ENCODE data around the gene TPH2. TPM values are rescaled to one million over a fixed set of nuclear protein-coding genes. Genes with fewer than 3 reads are reported as not detected.

TPH2 gene
- total and polyA plus RNA-seq, 4 donors = not detected

DNA sequence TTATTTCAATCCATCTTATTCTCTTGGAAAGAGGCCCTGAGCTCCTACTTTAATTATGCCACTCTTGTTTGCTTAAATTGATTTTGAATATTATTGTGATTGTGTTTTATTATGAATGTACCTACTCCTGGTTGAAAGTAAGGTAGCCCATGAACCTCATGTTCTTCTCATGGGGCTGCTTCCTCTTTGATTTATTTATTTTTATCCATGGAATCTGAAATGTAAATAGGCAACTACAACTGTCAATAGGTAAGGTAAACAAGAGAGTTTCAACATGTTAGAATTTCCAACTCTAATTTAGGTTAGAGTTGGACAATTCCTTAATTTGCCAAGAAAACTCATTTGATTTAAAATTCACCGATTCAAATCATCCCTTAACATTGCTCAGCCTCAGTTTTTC is 16.2 kb downstream of the TPH2 start:
- DNase-seq (ENCODE audit: low spot score) = no peak
- TF ChIP-seq RXRA (IDR thresholded peaks at IDR 0.05) = peak; percentile 16 to 66
- TF ChIP-seq, protein P1, sequence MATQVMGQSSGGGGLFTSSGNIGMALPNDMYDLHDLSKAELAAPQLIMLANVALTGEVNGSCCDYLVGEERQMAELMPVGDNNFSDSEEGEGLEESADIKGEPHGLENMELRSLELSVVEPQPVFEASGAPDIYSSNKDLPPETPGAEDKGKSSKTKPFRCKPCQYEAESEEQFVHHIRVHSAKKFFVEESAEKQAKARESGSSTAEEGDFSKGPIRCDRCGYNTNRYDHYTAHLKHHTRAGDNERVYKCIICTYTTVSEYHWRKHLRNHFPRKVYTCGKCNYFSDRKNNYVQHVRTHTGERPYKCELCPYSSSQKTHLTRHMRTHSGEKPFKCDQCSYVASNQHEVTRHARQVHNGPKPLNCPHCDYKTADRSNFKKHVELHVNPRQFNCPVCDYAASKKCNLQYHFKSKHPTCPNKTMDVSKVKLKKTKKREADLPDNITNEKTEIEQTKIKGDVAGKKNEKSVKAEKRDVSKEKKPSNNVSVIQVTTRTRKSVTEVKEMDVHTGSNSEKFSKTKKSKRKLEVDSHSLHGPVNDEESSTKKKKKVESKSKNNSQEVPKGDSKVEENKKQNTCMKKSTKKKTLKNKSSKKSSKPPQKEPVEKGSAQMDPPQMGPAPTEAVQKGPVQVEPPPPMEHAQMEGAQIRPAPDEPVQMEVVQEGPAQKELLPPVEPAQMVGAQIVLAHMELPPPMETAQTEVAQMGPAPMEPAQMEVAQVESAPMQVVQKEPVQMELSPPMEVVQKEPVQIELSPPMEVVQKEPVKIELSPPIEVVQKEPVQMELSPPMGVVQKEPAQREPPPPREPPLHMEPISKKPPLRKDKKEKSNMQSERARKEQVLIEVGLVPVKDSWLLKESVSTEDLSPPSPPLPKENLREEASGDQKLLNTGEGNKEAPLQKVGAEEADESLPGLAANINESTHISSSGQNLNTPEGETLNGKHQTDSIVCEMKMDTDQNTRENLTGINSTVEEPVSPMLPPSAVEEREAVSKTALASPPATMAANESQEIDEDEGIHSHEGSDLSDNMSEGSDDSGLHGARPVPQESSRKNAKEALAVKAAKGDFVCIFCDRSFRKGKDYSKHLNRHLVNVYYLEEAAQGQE (IDR thresholded peaks at IDR 0.05) = peak; percentile 68
- peak; percentile 45 for TF ChIP-seq HNF4A (conservative IDR thresholded peaks at IDR 0.05)
- TF ChIP-seq SP1 (IDR thresholded peaks at IDR 0.05) = peak; percentile 85
- no peak for TF ChIP-seq NR2F2 (IDR thresholded peaks at IDR 0.05)
- TF ChIP-seq GABPA (IDR thresholded peaks at IDR 0.05 in 1 of 2, conservative IDR thresholded peaks at IDR 0.05 in 1 of 2) = peak in 1 of 2 donors; percentile 11
- TF ChIP-seq, protein P2, sequence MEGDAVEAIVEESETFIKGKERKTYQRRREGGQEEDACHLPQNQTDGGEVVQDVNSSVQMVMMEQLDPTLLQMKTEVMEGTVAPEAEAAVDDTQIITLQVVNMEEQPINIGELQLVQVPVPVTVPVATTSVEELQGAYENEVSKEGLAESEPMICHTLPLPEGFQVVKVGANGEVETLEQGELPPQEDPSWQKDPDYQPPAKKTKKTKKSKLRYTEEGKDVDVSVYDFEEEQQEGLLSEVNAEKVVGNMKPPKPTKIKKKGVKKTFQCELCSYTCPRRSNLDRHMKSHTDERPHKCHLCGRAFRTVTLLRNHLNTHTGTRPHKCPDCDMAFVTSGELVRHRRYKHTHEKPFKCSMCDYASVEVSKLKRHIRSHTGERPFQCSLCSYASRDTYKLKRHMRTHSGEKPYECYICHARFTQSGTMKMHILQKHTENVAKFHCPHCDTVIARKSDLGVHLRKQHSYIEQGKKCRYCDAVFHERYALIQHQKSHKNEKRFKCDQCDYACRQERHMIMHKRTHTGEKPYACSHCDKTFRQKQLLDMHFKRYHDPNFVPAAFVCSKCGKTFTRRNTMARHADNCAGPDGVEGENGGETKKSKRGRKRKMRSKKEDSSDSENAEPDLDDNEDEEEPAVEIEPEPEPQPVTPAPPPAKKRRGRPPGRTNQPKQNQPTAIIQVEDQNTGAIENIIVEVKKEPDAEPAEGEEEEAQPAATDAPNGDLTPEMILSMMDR (IDR thresholded peaks at IDR 0.05; ENCODE audit: low read depth, low read length, missing input control) = no peak
- TF ChIP-seq, protein P3, sequence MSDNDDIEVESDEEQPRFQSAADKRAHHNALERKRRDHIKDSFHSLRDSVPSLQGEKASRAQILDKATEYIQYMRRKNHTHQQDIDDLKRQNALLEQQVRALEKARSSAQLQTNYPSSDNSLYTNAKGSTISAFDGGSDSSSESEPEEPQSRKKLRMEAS (IDR thresholded peaks at IDR 0.05) = peak; percentile 63
- TF ChIP-seq FOXA1 (IDR thresholded peaks at IDR 0.05) = peak; percentile 100
- TF ChIP-seq YY1 (IDR thresholded peaks at IDR 0.05) = peak; percentile 59
- peak in 1 of 2 donors; percentile 30 for TF ChIP-seq JUND (IDR thresholded peaks at IDR 0.05)
- TF ChIP-seq FOXA2 (IDR thresholded peaks at IDR 0.05) = peak; percentile 100
- peak in 1 of 2 donors; percentile 21 for TF ChIP-seq EGR1 (IDR thresholded peaks at IDR 0.05; ENCODE audit: low read depth in 2 of 2)
- TF ChIP-seq HNF4G (IDR thresholded peaks at IDR 0.05) = no peak
- TF ChIP-seq RAD21 (IDR thresholded peaks at IDR 0.05) = peak in 1 of 2 donors; percentile 11
- TF ChIP-seq, protein P4, sequence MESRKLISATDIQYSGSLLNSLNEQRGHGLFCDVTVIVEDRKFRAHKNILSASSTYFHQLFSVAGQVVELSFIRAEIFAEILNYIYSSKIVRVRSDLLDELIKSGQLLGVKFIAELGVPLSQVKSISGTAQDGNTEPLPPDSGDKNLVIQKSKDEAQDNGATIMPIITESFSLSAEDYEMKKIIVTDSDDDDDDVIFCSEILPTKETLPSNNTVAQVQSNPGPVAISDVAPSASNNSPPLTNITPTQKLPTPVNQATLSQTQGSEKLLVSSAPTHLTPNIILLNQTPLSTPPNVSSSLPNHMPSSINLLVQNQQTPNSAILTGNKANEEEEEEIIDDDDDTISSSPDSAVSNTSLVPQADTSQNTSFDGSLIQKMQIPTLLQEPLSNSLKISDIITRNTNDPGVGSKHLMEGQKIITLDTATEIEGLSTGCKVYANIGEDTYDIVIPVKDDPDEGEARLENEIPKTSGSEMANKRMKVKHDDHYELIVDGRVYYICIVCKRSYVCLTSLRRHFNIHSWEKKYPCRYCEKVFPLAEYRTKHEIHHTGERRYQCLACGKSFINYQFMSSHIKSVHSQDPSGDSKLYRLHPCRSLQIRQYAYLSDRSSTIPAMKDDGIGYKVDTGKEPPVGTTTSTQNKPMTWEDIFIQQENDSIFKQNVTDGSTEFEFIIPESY (IDR thresholded peaks at IDR 0.05) = peak; percentile 59
- peak overlapping the region; percentile 55 to 66 for H3K27ac ChIP-seq (ENCODE audit: low read depth in 1 of 2, low read length in 2 of 2)
- WGBS = 47% methylated on average over 1 of the region's 1 CpG
- H3K27me3 ChIP-seq (ENCODE audit: control insufficient read depth in 4 of 4, insufficient read depth in 4 of 4, low read length in 3 of 4) = no peaks in the 10 kb centered on the region
- no peaks in the 10 kb centered on the region for H3K9me3 ChIP-seq (ENCODE audit: control insufficient read depth in 4 of 4, low read length in 3 of 4)
- peaks cover 2 to 38% (median 26%) of the 10 kb centered on the region in 4 donors for H3K4me1 ChIP-seq (ENCODE audit: control insufficient read depth in 4 of 4, insufficient read depth in 4 of 4, low read length in 3 of 4)
- H3K9ac ChIP-seq (ENCODE audit: low read depth in 1 of 2, low read length in 2 of 2) = peak overlapping the region in 1 of 2 donors; percentile 47
- H3K4me3 ChIP-seq (ENCODE audit: low read depth in 1 of 3, low read length in 3 of 3) = no peak overlapping the region
- no peaks in the 10 kb centered on the region for H3K36me3 ChIP-seq (ENCODE audit: control insufficient read depth in 4 of 4, insufficient read depth in 3 of 4, low read depth in 1 of 4, low read length in 3 of 4)

DNA sequence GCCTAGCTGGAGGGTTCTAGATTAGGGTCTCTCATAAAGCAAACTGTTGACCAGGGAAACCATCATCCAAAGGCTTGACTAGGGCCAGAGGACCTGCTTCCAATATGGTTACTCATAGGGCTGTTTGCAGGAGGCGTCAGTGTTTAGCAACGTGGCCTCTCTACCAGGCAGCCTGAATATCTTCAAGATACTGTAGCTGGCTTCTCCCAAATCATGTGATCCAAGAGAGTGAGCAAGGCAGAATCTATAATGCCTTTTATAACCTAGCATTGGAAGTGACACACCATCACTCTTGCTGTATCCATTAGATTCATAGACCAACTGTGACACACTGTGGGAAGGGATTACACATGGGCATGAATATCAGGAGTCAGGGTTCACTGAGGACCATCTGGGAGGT is 17.3 kb downstream of the TPH2 start:
- H3K27me3 ChIP-seq (ENCODE audit: control insufficient read depth in 4 of 4, insufficient read depth in 4 of 4, low read length in 3 of 4) = no peaks in the 10 kb centered on the region
- H3K4me3 ChIP-seq (ENCODE audit: low read depth in 1 of 3, low read length in 3 of 3) = no peak overlapping the region
- H3K9ac ChIP-seq (ENCODE audit: low read depth in 1 of 2, low read length in 2 of 2) = no peak overlapping the region
- H3K9me3 ChIP-seq (ENCODE audit: control insufficient read depth in 4 of 4, low read length in 3 of 4) = no peaks in the 10 kb centered on the region
- WGBS = 87% methylated on average over 2 of the region's 2 CpGs
- H3K36me3 ChIP-seq (ENCODE audit: control insufficient read depth in 4 of 4, insufficient read depth in 3 of 4, low read depth in 1 of 4, low read length in 3 of 4) = no peaks in the 10 kb centered on the region
- peaks cover 2 to 38% (median 26%) of the 10 kb centered on the region in 4 donors for H3K4me1 ChIP-seq (ENCODE audit: control insufficient read depth in 4 of 4, insufficient read depth in 4 of 4, low read length in 3 of 4)
- no peak overlapping the region for H3K27ac ChIP-seq (ENCODE audit: low read depth in 1 of 2, low read length in 2 of 2)
- no peak for DNase-seq (ENCODE audit: low spot score)
- TF ChIP-seq, protein P5, sequence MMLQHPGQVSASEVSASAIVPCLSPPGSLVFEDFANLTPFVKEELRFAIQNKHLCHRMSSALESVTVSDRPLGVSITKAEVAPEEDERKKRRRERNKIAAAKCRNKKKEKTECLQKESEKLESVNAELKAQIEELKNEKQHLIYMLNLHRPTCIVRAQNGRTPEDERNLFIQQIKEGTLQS (IDR thresholded peaks at IDR 0.05) = no peak
- TF ChIP-seq RXRA (IDR thresholded peaks at IDR 0.05) = no peak
- TF ChIP-seq TAF1 (conservative IDR thresholded peaks at IDR 0.05) = no peak
- TF ChIP-seq, protein P3 (IDR thresholded peaks at IDR 0.05) = no peak
- TF ChIP-seq EGR1 (IDR thresholded peaks at IDR 0.05; ENCODE audit: low read depth in 2 of 2) = no peak
- TF ChIP-seq, protein P1 (IDR thresholded peaks at IDR 0.05) = no peak
- TF ChIP-seq SP1 (IDR thresholded peaks at IDR 0.05) = no peak
- no peak for TF ChIP-seq NR2F2 (IDR thresholded peaks at IDR 0.05)
- TF ChIP-seq HNF4G (IDR thresholded peaks at IDR 0.05) = no peak
- no peak for TF ChIP-seq HNF4A (conservative IDR thresholded peaks at IDR 0.05)
- no peak for TF ChIP-seq JUND (IDR thresholded peaks at IDR 0.05)
- TF ChIP-seq FOXA1 (IDR thresholded peaks at IDR 0.05) = no peak

Measured in liver (tissue), 9 donors.